ENCODE data around the gene OLFM3. TPM values are rescaled to one million over a fixed set of nuclear protein-coding genes. Genes with fewer than 3 reads are reported as not detected.

The OLFM3 gene
- total and polyA plus RNA-seq, 10 of the 15 experiments (the other 5 are each of a cell fraction or from before 2014, with no cell fraction given), result 0.09 to 0.33 TPM; not detected in 8

DNA sequence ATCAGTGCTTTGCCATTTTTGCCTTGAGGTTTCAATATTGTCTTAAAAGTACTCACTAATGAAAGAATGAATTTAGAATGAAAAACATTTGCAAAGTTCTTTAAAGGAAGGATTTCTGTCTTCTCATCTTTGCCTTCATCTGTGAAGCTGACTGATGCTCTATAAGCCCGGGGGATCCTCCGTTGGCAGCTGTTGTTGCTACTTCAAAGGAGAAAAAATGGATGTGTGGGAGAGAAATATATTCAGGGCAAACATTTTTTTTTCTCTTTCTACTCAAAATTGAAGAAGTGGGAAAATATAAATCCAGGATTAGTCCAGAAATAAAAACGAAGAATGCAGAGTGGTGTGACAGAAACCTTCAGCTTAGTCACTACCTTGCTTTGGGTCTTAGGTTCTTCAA lies 142.5 kb downstream of the OLFM3 start:
- H3K9ac ChIP-seq (ENCODE audit: control insufficient read depth, insufficient read depth, low read length), result no peak overlapping the region
- BruUV-seq (replicated peaks), result no TSS peak
- intact Hi-C loops (cut with micrococcal nuclease; ENCODE audit: unreplicated experiment), result no loop called here
- H2AFZ ChIP-seq (ENCODE audit: control insufficient read depth, low read depth, low read length), result no peak overlapping the region
- FAIRE-seq, result no peak
- H3K36me3 ChIP-seq (ENCODE audit: control insufficient read depth in 2 of 2, insufficient read depth in 2 of 2, low read length in 1 of 2), result no peaks in the 10 kb centered on the region
- POLR2A ChIA-PET, result no interaction called here
- no peak for DNase-seq (ENCODE audit: low read depth, low spot score)
- TF ChIP-seq, protein P1, sequence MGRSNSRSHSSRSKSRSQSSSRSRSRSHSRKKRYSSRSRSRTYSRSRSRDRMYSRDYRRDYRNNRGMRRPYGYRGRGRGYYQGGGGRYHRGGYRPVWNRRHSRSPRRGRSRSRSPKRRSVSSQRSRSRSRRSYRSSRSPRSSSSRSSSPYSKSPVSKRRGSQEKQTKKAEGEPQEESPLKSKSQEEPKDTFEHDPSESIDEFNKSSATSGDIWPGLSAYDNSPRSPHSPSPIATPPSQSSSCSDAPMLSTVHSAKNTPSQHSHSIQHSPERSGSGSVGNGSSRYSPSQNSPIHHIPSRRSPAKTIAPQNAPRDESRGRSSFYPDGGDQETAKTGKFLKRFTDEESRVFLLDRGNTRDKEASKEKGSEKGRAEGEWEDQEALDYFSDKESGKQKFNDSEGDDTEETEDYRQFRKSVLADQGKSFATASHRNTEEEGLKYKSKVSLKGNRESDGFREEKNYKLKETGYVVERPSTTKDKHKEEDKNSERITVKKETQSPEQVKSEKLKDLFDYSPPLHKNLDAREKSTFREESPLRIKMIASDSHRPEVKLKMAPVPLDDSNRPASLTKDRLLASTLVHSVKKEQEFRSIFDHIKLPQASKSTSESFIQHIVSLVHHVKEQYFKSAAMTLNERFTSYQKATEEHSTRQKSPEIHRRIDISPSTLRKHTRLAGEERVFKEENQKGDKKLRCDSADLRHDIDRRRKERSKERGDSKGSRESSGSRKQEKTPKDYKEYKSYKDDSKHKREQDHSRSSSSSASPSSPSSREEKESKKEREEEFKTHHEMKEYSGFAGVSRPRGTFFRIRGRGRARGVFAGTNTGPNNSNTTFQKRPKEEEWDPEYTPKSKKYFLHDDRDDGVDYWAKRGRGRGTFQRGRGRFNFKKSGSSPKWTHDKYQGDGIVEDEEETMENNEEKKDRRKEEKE (IDR thresholded peaks at IDR 0.05), result no peak
- TF ChIP-seq STAT1 (conservative IDR thresholded peaks at IDR 0.05), result no peak
- TF ChIP-seq POLR2A (IDR thresholded peaks at IDR 0.05; ENCODE audit: low read depth, low read length), result no peak
- TF ChIP-seq HDAC2 (IDR thresholded peaks at IDR 0.05), result no peak
- TF ChIP-seq KDM1A (IDR thresholded peaks at IDR 0.05; ENCODE audit: borderline replicate concordance), result no peak
- TF ChIP-seq, protein P2, sequence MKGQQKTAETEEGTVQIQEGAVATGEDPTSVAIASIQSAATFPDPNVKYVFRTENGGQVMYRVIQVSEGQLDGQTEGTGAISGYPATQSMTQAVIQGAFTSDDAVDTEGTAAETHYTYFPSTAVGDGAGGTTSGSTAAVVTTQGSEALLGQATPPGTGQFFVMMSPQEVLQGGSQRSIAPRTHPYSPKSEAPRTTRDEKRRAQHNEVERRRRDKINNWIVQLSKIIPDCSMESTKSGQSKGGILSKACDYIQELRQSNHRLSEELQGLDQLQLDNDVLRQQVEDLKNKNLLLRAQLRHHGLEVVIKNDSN (IDR thresholded peaks at IDR 0.05; ENCODE audit: borderline replicate concordance, extremely low read length, insufficient read depth, low read depth, low read length), result no peak
- TF ChIP-seq NFXL1 (IDR thresholded peaks at IDR 0.05; ENCODE audit: borderline replicate concordance), result no peak
- no peak for TF ChIP-seq TAF1 (IDR thresholded peaks at IDR 0.05; ENCODE audit: borderline replicate concordance, low read depth, low read length)
- no peak for TF ChIP-seq CBX5 (IDR thresholded peaks at IDR 0.05; ENCODE audit: low read depth)
- TF ChIP-seq, protein P3, sequence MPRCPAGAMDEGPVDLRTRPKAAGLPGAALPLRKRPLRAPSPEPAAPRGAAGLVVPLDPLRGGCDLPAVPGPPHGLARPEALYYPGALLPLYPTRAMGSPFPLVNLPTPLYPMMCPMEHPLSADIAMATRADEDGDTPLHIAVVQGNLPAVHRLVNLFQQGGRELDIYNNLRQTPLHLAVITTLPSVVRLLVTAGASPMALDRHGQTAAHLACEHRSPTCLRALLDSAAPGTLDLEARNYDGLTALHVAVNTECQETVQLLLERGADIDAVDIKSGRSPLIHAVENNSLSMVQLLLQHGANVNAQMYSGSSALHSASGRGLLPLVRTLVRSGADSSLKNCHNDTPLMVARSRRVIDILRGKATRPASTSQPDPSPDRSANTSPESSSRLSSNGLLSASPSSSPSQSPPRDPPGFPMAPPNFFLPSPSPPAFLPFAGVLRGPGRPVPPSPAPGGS (IDR thresholded peaks at IDR 0.05; ENCODE audit: borderline replicate concordance, insufficient read depth, low read depth, low read length, poor library complexity, severe bottlenecking), result no peak
- TF ChIP-seq SMARCA5 (IDR thresholded peaks at IDR 0.05), result no peak
- TF ChIP-seq IRF4 (IDR thresholded peaks at IDR 0.05; ENCODE audit: low read depth, low read length), result no peak
- no peak for TF ChIP-seq BMI1 (IDR thresholded peaks at IDR 0.05; ENCODE audit: borderline replicate concordance)
- no peak for TF ChIP-seq PML (IDR thresholded peaks at IDR 0.05; ENCODE audit: low read length)
- H3K27ac ChIP-seq (ENCODE audit: control insufficient read depth, insufficient read depth), result no peak overlapping the region
- H3K79me2 ChIP-seq (ENCODE audit: control insufficient read depth, insufficient read depth, low read length), result no peaks in the 10 kb centered on the region
- no peak overlapping the region for H3K4me3 ChIP-seq
- H3K4me1 ChIP-seq (ENCODE audit: control insufficient read depth, insufficient read depth, low read length), result no peaks in the 10 kb centered on the region
- H3K9me3 ChIP-seq (replicated peaks; ENCODE audit: control insufficient read depth, insufficient read depth, low read length), result no peaks in the 10 kb centered on the region
- in situ Hi-C loops (cut with MboI), result no loop called here
- no peak overlapping the region for H3K4me2 ChIP-seq (ENCODE audit: control insufficient read depth, insufficient read depth)
- no peaks in the 10 kb centered on the region for H4K20me1 ChIP-seq (ENCODE audit: control insufficient read depth, insufficient read depth)
- CTCF ChIA-PET, result interaction anchor here (1.0 kb wide), 1 partner anchor 14 kb away, joined by 3 read pairs; no protein-coding TSS in a partner anchor
- H3K27me3 ChIP-seq (replicated peaks in 1 of 2; ENCODE audit: control insufficient read depth in 2 of 2, insufficient read depth in 2 of 2, low read length in 1 of 2), result no peaks in the 10 kb centered on the region
- no peak for ATAC-seq
- 25% methylated on average over 3 of the region's 3 CpGs for WGBS (ENCODE audit: insufficient coverage, insufficient replicate concordance, low lambda C conversion rate, missing lambda C conversion rate)
- SMC1A ChIA-PET (ENCODE audit: uncharacterized antibody, unreplicated experiment), result interaction anchor here (1.8 kb wide), 1 partner anchor 18 kb away, joined by 4 read pairs; no protein-coding TSS in a partner anchor
- RAD21 ChIA-PET (ENCODE audit: unreplicated experiment), result no interaction called here

Measured in GM12878 (cell line).